GM21447 (cell line): ENCODE data around the gene OR4D2.
"Not testable (repeated sequence)": the region's sequence is repeated elsewhere in the genome, so short reads cannot be mapped to it uniquely, and the experiment has no call there.

Experiments
- ATAC-seq: cut with Tn5 transposase; IDR thresholded peaks from one replicate; pipeline ENCODE4 v1.9.1; 2021; ENCODE audit not compliant: unreplicated experiment

OR4D2 gene

DNA sequence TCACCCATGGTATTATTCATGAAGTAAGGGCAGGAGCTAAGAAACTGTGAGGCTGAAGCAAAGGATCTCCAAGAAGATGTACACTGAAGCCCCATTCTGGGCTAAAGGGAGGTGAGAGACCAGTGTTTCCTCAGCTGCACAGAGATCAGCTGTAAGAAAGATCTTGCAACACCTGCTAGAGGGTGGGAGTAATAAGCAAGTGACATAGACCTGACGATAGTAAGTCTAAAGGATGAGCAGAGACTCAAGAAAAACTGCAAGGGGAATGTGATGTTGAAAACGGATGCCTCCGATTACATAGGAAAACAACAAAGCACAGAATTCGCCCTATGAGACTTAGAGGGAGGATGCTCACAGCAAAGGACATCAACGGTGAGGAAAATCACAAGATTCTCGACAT is at the start of gene OR4D2:
TSS of gene OR4D2 (plus strand) at position 301 of the 400 bp plus-strand sequence. CDS start 2,674 bp downstream, outside the sequence.
- no peak for ATAC-seq

DNA sequence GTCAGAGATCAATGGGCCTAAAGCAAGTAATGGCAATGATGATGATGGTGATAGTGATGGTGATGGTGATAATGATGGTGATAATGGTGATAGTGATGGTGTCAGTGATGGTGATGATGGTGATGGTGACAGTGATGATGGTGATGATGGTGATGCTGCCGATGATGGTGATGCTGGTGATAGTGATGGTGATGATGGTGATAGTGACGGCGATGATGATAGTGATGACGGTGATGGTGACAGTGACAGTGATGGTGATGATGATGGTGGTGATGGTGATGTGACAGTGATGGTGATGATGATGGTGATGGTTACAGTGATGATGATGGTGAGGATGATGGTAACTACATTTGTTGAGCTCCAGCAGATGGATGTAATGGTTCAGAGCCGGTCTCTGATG is 49.4 kb upstream of the OR4D2 start:
- no peak for ATAC-seq

DNA sequence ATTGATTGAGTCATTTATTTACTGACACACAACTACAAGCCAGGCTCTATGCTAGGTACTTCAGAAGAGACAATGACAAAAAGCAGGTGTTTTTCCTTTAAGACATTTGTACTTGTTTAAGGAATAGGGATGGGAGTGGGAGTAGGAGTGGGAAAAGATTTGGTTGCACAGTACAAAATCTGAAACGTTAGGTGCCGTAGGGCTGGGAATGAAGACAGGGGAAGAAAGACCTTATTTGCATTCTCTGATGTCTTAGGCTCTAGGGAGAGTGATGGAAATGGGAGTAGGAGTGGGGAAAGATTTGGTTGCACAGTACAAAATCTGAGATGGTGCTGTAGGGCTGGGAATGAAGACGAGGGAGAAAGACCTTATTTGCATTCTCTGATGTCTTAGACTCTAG is 47.3 kb upstream of the OR4D2 start:
- no peak for ATAC-seq

DNA sequence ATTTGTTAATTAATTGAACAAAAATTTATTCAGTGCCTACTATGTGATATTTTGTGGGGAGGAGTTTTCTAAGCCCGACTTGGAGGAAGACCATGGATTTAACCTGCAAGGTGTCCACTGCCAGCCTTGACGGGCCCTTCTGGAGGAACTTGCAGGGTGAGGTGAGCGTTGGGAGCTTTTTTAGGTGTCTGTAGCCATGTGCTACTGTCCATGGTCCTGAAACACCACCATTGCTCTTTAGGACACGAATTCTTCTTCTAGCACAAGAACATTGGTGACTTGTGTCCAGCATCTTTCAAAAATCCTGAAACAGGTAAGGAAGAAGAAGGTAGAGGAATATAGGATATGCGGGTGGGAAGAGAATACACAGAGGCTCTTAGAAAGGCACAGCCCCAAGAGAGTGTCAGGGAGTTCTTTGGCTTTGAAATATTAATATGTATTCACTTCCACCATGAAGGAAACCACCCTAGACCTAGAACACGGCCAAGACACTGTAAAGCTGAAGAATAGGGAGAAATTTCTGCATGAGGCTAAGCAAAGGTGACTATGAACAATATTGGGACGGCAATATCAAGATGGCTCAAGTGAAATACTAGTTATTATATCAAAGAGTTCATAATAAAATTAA is 46.5 kb upstream of the OR4D2 start:
- no peak for ATAC-seq

DNA sequence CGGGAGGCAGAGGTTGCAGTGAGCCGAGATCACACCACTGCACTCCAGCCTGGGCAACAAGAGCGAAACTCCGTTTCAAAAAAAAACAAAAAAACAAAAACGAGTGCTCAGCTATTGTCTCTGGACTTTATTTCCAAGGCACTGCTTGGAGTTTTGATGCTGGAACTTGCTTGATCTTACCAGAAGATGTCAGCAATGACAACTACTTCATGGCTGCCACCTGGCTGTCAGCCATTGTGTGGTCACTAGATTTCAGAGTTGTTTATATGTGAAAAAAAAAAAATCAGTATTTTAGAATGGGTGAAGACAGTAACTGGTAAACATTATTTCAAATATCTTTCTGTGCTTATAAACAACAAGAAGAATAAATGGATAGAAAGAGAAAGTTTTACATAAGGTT is 44.9 kb upstream of the OR4D2 start:
- no peak for ATAC-seq

DNA sequence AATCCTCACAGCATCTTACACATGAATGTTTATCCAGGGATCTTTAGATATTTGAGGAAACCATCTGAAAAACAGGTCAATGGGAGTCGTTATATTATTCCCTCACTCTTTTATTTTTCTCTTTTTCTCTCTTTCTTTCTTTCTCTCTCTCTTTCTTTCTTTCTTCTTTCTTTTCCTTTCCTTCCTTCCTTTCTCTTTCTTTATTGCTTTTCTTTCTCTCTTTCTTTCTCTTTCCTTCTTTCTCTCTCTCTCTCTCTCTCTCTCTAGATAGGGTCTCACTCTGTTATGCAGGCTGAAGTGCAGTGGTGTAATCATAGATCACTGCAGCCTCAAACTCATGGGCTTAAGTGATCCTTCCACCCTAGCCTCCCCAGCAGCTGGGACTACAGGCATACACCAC is 38.9 kb upstream of the OR4D2 start:
- ATAC-seq: no peak

DNA sequence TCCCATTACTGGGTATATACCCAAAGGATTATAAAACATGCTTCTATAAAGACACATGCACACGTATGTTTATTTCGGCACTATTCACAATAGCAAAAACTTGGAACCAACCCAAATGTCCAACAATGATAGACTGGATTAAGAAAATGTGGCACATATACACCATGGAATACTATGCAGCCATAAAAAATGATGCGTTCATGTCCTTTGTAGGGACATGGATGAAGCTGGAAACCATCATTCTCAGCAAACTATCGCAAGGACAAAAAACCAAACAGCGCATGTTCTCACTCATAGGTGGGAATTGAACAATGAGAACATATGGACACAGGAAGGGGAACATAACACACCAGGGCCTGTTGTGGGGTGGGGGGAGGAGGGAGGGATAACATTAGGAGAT is 34.1 kb upstream of the OR4D2 start:
- not testable (repeated sequence) for ATAC-seq

DNA sequence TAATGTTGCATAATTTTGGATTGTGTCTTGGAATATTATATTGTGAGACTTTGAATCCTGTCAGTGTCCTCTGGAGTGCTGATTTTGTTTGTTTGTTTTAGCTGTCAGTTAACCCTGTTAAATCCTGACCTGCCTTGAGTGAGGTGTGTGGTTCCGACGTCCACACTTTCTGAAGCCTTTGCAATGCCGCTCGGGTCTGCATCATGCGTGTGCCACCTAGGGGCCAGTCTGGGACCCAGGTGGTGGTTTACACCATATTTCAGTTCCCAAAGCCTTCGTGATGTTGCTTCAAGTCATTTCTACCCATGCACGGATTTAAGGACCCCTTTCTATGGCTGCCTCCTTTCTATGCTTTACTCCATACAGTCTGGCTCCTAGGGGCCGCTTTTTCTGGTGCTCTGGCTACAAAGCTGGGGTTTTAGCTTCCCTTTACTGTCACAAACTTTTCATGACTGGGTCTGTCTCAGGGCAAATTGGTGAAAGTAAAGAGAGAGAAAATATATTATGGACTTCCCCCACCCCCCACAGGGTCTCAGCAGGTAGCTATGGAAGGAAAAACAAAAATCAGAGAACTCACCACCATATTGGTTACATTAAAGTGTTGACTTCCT is 30.0 kb upstream of the OR4D2 start:
- ATAC-seq: no peak

DNA sequence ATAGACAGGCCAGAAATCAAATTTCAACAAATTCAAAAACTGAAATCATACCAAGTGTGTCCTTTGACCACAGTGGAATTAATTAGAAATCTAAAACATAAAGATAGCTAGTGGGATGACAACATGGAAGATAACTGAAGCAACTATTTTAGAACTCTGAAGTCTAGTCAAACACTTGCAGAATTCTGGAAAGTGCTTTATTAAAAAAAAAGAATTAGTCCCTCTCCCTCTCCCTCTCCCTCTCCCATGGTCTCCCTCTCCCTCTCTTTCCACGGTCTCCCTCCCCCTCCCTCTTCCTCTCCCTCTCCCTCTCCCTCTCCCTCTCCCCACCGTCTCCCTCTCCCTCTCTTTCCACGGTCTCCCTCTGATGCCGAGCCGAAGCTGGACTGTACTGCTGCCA is 25.3 kb upstream of the OR4D2 start:
- no peak for ATAC-seq

DNA sequence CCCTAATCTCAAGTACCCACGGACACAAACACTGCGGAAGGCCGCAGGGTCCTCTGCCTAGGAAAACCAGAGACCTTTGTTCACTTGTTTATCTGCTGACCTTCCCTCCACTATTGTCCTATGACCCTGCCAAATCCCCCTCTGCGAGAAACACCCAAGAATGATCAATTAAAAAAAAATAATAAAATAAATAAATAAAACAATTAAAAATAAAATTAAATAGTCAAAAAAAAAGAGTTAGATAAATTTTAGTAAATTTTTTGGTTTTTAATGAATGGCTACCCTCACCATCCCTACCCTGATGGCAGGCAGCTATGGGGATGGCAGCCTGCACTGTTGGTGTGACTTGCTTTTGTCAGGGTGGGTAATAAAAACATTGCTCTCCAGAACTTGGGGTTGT is 23.4 kb upstream of the OR4D2 start:
- not testable (repeated sequence) for ATAC-seq

DNA sequence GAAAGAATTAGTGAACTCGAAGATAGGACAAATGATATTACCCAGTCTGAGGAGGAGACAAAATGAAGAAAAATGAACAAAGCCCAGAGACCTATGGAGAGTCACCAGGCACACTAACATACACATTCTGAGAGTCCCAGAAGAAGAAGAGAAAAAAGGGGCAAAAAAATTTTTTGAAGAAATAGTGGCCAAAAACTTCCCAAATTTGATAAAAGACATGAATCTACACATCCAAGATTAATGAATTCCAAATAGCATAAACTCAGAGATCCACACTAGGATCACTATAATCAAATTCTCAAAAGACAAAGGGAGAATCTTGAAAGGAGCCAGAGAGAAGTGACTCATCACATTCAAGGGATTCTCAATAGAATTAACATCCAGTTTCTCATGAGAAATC is 22.0 kb upstream of the OR4D2 start:
- no peak for ATAC-seq

DNA sequence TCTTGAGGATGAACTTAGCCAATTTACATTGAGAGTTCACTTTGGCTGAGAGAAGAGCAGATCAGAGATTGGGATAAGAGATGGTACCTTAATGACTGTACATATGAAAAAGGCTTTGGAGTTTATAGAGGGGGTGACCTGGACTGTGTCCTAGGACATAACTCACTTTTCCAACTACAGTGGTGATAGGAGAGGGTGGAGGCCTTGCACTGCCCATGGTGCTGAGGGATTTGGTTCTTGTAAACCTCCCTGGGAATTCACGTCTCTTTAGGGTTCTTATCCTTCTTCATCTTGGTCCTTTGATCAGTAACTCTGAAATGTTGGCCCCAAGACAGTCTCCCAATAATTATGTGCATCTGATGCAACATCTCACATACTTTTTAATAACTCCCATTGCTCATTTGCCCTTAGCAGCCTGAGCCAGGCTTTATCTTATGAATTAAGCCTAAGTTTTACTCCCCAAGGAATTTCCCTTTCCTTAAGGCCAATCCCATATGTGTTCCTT is 18.8 kb upstream of the OR4D2 start, which contains the start of gene OR4D1:
TSS of gene OR4D1 (plus strand) at position 455 of the 505 bp plus-strand sequence. CDS start 6,770 bp downstream, outside the sequence.
- no peak for ATAC-seq

DNA sequence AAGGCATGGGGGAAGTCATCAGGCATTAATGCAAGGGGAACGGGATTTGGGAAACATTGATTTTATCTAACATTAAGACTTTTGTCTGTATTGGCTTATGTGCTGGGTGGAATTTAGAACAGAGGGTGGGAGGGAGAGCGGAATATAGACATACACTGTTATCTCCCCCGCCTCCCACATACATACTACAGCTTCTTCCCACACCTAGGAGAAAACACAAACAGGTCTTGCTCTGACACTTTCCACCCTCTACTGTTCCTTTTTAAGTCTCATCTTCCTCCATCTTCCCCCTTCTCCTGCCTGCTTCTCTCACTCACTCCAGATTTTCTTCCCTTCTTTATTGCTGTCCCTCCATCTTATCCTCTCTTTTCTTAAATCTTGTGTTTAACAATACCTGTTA is 18.2 kb upstream of the OR4D2 start:
- ATAC-seq: no peak

DNA sequence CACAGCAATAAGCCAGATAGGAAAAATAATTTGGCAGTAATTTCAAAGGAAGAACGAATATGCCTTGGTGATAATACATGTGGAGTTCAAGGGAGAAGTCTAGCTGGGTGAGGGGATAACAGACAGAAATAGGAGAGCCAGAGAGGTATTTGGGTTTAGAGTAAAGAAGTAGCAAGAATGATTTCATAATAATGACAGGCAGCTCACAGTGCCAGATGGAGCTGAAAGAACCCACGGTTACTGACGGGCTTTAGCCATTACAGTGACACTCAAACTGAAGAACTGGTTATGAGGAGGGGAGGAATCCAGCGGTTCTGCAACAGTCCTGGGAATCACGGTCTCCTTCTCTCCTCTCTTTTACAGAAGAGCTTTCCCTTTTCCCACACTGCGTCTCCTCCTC is 16.4 kb upstream of the OR4D2 start:
- no peak for ATAC-seq

DNA sequence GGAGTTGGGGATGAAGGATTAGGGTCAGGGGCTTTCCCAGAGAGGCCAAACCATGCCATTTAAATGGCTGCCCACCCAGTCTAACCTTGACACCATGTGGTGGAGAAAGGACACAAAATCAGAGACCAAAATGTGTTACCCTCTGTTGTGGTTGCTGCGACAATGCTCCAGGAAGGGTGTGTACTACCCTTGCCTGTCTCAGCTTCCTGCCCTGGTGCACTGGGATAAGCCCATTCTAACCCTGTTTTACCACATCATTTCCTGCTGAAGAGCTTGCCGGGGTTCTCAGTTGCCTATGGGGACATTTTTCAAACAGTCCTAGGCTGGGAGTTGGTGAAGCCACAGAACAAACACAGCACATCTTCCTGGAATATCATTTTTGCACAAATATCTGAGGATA is 13.7 kb upstream of the OR4D2 start:
- ATAC-seq: no peak

DNA sequence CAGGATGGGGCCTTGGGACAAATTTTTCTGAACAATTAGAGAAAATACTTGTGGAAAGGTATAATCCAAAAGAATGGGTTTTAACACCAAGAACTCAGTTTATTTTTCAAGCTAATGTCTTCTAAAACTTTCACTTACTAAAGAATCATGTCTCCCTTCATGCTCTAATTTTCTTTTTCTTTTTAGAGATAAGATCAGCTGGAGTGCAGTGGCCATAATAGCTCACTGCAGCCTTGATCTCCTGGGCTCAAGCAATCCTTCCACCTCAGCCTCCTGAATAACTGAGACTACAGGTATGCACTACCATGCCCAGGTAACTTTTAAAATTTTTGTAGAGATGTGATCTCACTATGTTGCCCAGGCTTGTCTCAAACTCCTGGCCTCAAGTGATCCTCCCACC is 13.1 kb upstream of the OR4D2 start:
- no peak for ATAC-seq

DNA sequence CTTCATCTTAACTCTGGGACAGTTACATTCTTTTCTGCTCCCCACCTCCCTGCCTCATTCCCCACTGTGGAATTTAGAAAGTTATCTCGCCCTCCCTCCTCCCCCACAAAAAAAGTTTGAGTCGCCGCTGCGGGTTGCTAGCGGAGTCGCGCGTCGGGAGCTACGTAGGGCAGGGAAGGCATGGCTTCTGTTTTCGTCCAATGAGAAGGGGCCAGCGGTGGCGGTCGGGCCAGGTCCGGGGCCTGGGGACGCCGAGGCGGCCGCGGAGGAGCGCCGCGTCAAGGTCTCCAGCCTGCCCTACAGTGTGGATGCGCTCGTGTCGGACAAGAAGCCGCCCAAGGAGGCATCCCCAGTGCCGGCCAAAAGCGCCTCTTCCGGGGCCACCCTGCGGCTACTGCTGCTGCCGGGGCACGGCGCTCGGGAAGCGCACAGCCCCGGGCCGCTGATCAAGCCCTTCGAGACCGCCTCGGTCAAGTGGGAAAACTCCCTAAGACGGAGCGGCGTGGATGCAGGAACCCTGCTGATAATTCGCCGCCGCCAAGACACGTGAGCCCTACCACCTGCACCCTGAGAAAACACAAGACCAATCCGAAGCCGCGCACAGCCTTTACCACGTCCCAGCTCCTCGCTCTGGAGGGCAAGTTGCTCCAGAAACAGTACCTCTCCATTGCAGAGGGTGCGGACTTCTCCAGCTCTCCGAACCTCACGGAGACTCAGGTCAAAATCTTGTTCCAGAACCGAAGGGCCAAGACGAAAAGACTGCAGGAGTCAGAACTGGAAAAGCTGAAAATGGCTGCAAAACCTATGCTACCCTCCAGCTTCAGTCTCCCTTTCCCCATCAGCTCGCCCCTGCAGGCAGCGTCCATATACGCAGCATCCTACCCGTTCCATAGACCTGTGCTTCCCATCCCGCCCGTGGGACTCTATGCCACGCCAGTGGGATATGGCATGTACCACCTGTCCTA is 9.7 kb upstream of the OR4D2 start:
- ATAC-seq: no peak

DNA sequence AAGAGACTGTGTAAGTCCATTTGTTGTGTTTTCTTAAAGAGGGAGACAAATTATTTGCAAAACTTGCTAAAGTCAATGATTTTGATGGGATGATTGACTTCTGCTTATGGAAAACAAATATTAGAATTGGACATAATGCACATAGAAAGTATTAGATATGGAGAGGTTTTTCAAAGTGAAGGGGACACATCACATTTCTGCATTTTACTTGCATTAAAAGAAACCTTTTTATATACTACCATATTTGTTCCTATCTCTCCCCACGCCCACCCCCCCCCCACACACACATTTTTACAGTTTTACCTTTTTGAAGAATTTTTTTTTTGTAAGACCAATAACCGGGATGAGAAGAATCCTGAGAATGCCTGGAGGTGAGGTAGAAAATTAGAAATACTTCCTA is 8.6 kb upstream of the OR4D2 start:
- ATAC-seq: no peak

DNA sequence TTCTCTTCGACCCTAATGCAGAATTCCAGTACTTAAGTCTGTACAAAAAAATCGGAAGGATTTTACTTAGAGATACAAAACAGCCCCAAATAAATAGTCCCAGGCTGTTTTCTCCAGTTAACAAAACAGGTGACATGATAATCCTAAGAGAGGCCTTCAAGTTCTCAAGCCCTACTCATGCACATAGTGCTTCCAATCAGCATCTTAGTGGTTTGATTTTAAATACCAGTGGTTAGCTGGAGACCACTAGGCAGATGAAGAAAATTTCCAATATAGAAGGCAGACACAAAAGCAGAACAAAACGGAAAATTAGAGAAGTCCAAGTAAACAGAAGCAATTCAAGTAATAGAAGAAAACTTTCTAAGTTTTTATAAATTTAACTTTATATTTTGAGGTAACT is 5.2 kb upstream of the OR4D2 start:
- no peak for ATAC-seq

DNA sequence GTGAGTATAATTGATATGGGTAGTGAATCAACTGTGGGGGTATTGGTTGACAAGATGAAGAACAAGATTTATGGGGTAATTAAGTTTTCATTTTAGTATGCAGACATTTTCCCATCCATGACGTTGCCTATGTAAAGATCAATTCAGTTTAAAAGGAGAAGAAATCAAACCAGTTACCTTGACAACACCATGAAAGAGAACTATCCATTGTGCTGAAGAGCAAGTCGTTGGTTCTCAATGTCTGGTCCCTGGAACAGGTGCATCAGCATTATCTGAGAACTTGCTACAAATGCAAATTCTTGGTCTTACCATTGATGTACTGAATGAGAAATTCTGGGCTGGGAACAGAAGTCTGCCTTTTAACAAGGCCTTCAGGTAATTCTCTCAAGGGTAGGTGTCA is 801 bp upstream of the OR4D2 start:
- no peak for ATAC-seq

DNA sequence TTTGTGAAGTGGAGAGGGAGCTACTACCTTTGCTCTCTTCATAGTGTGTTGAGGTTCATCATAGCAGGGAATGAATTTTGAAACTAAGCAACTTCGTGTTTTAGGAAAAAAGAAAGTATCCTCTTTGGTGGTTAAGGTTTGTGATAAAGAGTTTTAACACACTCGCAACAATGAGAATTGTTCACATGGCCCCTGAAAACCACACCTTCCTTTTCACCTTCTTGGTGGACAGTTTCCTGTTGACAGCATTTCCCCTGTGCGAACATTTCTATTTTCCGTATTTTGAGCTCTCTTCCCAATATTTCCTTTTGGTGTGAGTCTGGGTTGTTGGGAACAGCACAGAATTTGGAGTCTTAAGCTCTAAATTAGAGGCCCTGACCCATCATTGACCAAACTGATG is 3.8 kb downstream of the OR4D2 start:
- no peak for ATAC-seq
